ENCODE data around the gene FGGY.

GRCh38 chr1:59718989-59719360 is 422.1 kb downstream of the FGGY start:
- TF ChIP-seq CTCF (IDR thresholded peaks at IDR 0.05; ENCODE audit: borderline replicate concordance, extremely low read depth, low read length, poor library complexity, severe bottlenecking) (no peak), EZH2 (IDR thresholded peaks at IDR 0.05; ENCODE audit: borderline replicate concordance, low read depth, low read length, severe bottlenecking) (no peak)

All from DND-41 (cell line).